Peyer's patch (tissue), 4 donors: ENCODE data around the gene ARF1. TPM values are rescaled to one million over a fixed set of nuclear protein-coding genes. Genes with fewer than 3 reads are reported as not detected.

Source experiments
- DNase-seq, 3 donors: peaks; one replicate each; pipeline ENCODE4 v3.0.0-alpha.2; 2017 to 2019
- H3K27ac ChIP-seq, 4 donors: fragments of 200-600 bp; sonication (generic); one replicate each; pipeline ENCODE4 v1.5.1; 2016 to 2019
- H3K27me3 ChIP-seq, 2 donors: fragments of 200-600 bp; sonication (generic); one replicate each; pipeline ENCODE4 v1.5.1; 2019
- H3K36me3 ChIP-seq, 3 donors: fragments of 200-600 bp; sonication (generic); one replicate each; pipeline ENCODE4 v1.5.1; 2016 to 2019
- H3K4me1 ChIP-seq, 4 donors: fragments of 200-600 bp; sonication (generic); one replicate each; pipeline ENCODE4 v1.5.1; 2016 to 2019
- H3K4me3 ChIP-seq, 4 donors: fragments of 200-600 bp; sonication (generic); 1 replicate in 3 of 4; 2 replicates in 1 of 4; pipeline ENCODE4 v1.5.1; 2016 to 2019; ENCODE audit warnings: mild to moderate bottlenecking in 1 of 4
- H3K9me3 ChIP-seq, 4 donors: fragments of 200-600 bp; sonication (generic); one replicate each; pipeline ENCODE4 v1.5.1; 2016 to 2019; ENCODE audit warnings: mild to moderate bottlenecking in 1 of 4
- CTCF ChIP-seq, 6 experiments: fragments of 450-650 bp in 4 of 6; fragments of 200-600 bp in 2 of 6; sonication (generic) in 1 of 6; IDR thresholded peaks; one replicate each; pipeline ENCODE4 v1.5.1; 2017 to 2019; ENCODE audit warnings: antibody characterized with exemption in 6 of 6, mild to moderate bottlenecking in 3 of 6, moderate library complexity in 1 of 6
- POLR2A ChIP-seq, 2 donors: fragments of 450-650 bp; IDR thresholded peaks; one replicate each; pipeline ENCODE4 v1.5.1; 2017; ENCODE audit warnings: antibody characterized with exemption in 2 of 2, mild to moderate bottlenecking in 2 of 2, moderate library complexity in 2 of 2
- total RNA-seq, 4 donors: library from RNA; depleted of rRNA; stranded (reverse); fragments of >200 nt; gene quantifications; one replicate each; pipeline ENCODE4 v1.1.0, GENCODE V29; 2016

The ARF1 gene
- total RNA-seq, 4 donors from 2014 or later = 243 to 434 (median 392) TPM

- DNase-seq = peak in 1 of 3 donors; percentile 15
- Histone ChIP-seq H3K27ac (no peak overlapping the region), H3K9me3 (no peaks in the 10 kb centered on the region), H3K4me1 (peaks cover 0 to 24% (median 11%) of the 10 kb centered on the region in 4 donors), H3K4me3 (no peak overlapping the region), H3K27me3 (no peaks in the 10 kb centered on the region), H3K36me3 (peaks cover 0 to 6% (median 0%) of the 10 kb centered on the region in 3 donors)
- TF ChIP-seq CTCF (IDR thresholded peaks at IDR 0.05) (no peak), POLR2A (IDR thresholded peaks at IDR 0.05) (no peak)
These were observed 29.7 kb downstream of the ARF1 start for GRCh38 chr1:228112167-228112566.

GRCh38 chr1:228112617-228113016 is 30.1 kb downstream of the ARF1 start:
- Histone ChIP-seq H3K27ac (no peak overlapping the region), H3K9me3 (no peaks in the 10 kb centered on the region), H3K4me1 (peaks cover 0 to 22% (median 11%) of the 10 kb centered on the region in 4 donors), H3K4me3 (no peak overlapping the region), H3K36me3 (peaks cover 0 to 2% (median 0%) of the 10 kb centered on the region in 3 donors), H3K27me3 (no peaks in the 10 kb centered on the region)
- TF ChIP-seq POLR2A (IDR thresholded peaks at IDR 0.05) = no peak
- TF ChIP-seq CTCF (IDR thresholded peaks at IDR 0.05) = no peak
- no peak for DNase-seq

- Histone ChIP-seq H3K4me3 (no peak overlapping the region), H3K36me3 (no peaks in the 10 kb centered on the region), H3K27me3 (no peaks in the 10 kb centered on the region), H3K27ac (no peak overlapping the region), H3K4me1 (peaks cover 0 to 9% (median 2%) of the 10 kb centered on the region in 4 donors), H3K9me3 (no peaks in the 10 kb centered on the region)
- TF ChIP-seq CTCF (IDR thresholded peaks at IDR 0.05) (no peak), POLR2A (IDR thresholded peaks at IDR 0.05) (no peak)
- peak in 1 of 3 donors; percentile 7 for DNase-seq
These were observed 32.3 kb downstream of the ARF1 start for GRCh38 chr1:228114827-228115226.

GRCh38 chr1:228117335-228117734 is 34.8 kb downstream of the ARF1 start:
- Histone ChIP-seq H3K36me3 (no peaks in the 10 kb centered on the region), H3K27me3 (no peaks in the 10 kb centered on the region), H3K4me1 (no peaks in the 10 kb centered on the region), H3K27ac (no peak overlapping the region), H3K9me3 (no peaks in the 10 kb centered on the region), H3K4me3 (no peak overlapping the region)
- no peak for TF ChIP-seq CTCF (IDR thresholded peaks at IDR 0.05)
- no peak for DNase-seq

GRCh38 chr1:228118040-228118439 is 35.5 kb downstream of the ARF1 start:
- no peaks in the 10 kb centered on the region for H3K9me3 ChIP-seq
- no peak overlapping the region for H3K4me3 ChIP-seq
- no peak for TF ChIP-seq CTCF (IDR thresholded peaks at IDR 0.05)
- no peak for TF ChIP-seq POLR2A (IDR thresholded peaks at IDR 0.05)
- no peaks in the 10 kb centered on the region for H3K27me3 ChIP-seq
- H3K36me3 ChIP-seq = no peaks in the 10 kb centered on the region
- no peak overlapping the region for H3K27ac ChIP-seq
- H3K4me1 ChIP-seq = no peaks in the 10 kb centered on the region
- no peak for DNase-seq

GRCh38 chr1:228120351-228120750 is 37.8 kb downstream of the ARF1 start:
- no peak overlapping the region for H3K4me3 ChIP-seq
- H3K36me3 ChIP-seq = no peaks in the 10 kb centered on the region
- no peaks in the 10 kb centered on the region for H3K9me3 ChIP-seq
- TF ChIP-seq CTCF (IDR thresholded peaks at IDR 0.05) (no peak), POLR2A (IDR thresholded peaks at IDR 0.05) (no peak)
- DNase-seq = no peak
- no peaks in the 10 kb centered on the region for H3K4me1 ChIP-seq
- H3K27ac ChIP-seq = no peak overlapping the region
- H3K27me3 ChIP-seq = no peaks in the 10 kb centered on the region
